Endothelial cell of umbilical vein (primary cell): ENCODE results near the gene C12orf57. TPM values are rescaled to one million over a fixed set of nuclear protein-coding genes. Genes with fewer than 3 reads are reported as not detected.

Experiments used
- BruUV-seq: library from RNA; stranded (reverse); fragments of 400-500 nt; replicated peaks from 2 replicates; lab custom pipeline; 2021; lab: Mats Ljungman, UMichigan
- CTCF ChIA-PET: fragments of 300-600, 350-600 bp; sonication (Branson Sonifier 250); formaldehyde crosslinking; loops from one replicate; lab custom pipeline; 2021; ENCODE audit warnings: antibody characterized with exemption, inconsistent platforms; lab: Charles Lee
- POLR2A ChIA-PET: fragments of 300-600, 350-600 bp; sonication (Branson Sonifier 250); formaldehyde crosslinking; loops from one replicate; lab custom pipeline; 2021; ENCODE audit warnings: antibody characterized with exemption, inconsistent platforms; lab: Charles Lee
- DNase-seq: peaks from one replicate; pipeline ENCODE4 v3.0.0-alpha.2; 2011; ENCODE audit warnings: low read depth, low spot score
- FAIRE-seq: peaks from 2 replicates; lab custom pipeline; 2011; peaks lifted over from hg19 to GRCh38; lab: Jason Lieb, UNC
- H2AFZ ChIP-seq: 2 replicates; pipeline ENCODE4 v1.6.0; 2012; ENCODE audit warnings: low read depth, low read length, control low read depth, inconsistent platforms
- H3K27ac ChIP-seq: 2 replicates; pipeline ENCODE4 v1.5.1; 2011; ENCODE audit warnings: low read depth, mild to moderate bottlenecking, control low read depth, low read length, moderate library complexity; ENCODE audit not compliant: insufficient read depth
- H3K27me3 ChIP-seq, 2 experiments: 2 replicates each; pipeline versions ENCODE4 v1.6.0 to v1.6.1; 2011; ENCODE audit warnings: low read length in 2 of 2, mixed read lengths in 1 of 2; ENCODE audit not compliant: control insufficient read depth in 2 of 2, insufficient read depth in 2 of 2
- H3K36me3 ChIP-seq, 2 experiments: 2 replicates in 1 of 2; 3 replicates in 1 of 2; pipeline ENCODE4 v1.5.1; 2011; ENCODE audit warnings: low read length in 2 of 2, mild to moderate bottlenecking in 1 of 2, moderate library complexity in 1 of 2; ENCODE audit not compliant: control insufficient read depth in 2 of 2, insufficient read depth in 2 of 2; ENCODE audit errors: extremely low read depth in 1 of 2
- H3K4me1 ChIP-seq: 3 replicates; pipeline ENCODE4 v1.5.1; 2011; ENCODE audit warnings: mild to moderate bottlenecking, low read length; ENCODE audit not compliant: control insufficient read depth, insufficient read depth; ENCODE audit errors: extremely low read depth
- H3K4me2 ChIP-seq: 2 replicates; pipeline ENCODE4 v1.6.1; 2011; ENCODE audit warnings: low read length, control low read depth, mixed read lengths; ENCODE audit not compliant: insufficient read depth
- H3K4me3 ChIP-seq, 3 experiments: fragments of 200-600 bp in 1 of 3; sonication (generic), shearing (Covaris generic) in 1 of 3; replicated peaks in 1 of 3; 2 replicates each; pipeline ENCODE4 v1.5.1; 2011 to 2016; ENCODE audit warnings: control low read depth in 3 of 3, low read length in 3 of 3, mild to moderate bottlenecking in 2 of 3, inconsistent platforms in 1 of 3, low read depth in 1 of 3, moderate library complexity in 1 of 3; ENCODE audit not compliant: insufficient read depth in 1 of 3
- H3K79me2 ChIP-seq: 2 replicates; pipeline ENCODE4 v1.6.0; 2012; ENCODE audit warnings: low read length, inconsistent platforms; ENCODE audit not compliant: control insufficient read depth, insufficient read depth
- H3K9ac ChIP-seq: replicated peaks from 2 replicates; pipeline ENCODE3; 2011; ENCODE audit warnings: low read length, control low read depth; ENCODE audit not compliant: insufficient read depth; ENCODE audit errors: extremely low read depth
- H3K9me1 ChIP-seq: replicated peaks from 3 replicates; pipeline ENCODE4 v1.6.0; 2011; ENCODE audit warnings: mild to moderate bottlenecking, low read length; ENCODE audit not compliant: control insufficient read depth, insufficient read depth; ENCODE audit errors: extremely low read depth
- H3K9me3 ChIP-seq: replicated peaks from 2 replicates; pipeline ENCODE4 v1.5.1; 2012; ENCODE audit warnings: low read length, inconsistent platforms; ENCODE audit not compliant: control insufficient read depth, insufficient read depth
- H4K20me1 ChIP-seq: replicated peaks from 2 replicates; pipeline ENCODE3; 2011; ENCODE audit warnings: mild to moderate bottlenecking, low read length; ENCODE audit not compliant: control insufficient read depth, insufficient read depth; ENCODE audit errors: extremely low read depth
- CTCF ChIP-seq, 2 donors: IDR thresholded peaks; 1 replicate in 1 of 2; 2 replicates in 1 of 2; pipeline ENCODE4 v1.5.1; 2011; ENCODE audit warnings: low read length in 2 of 2, mild to moderate bottlenecking in 2 of 2, moderate library complexity in 2 of 2, control low read depth in 1 of 2, inconsistent platforms in 1 of 2, low read depth in 1 of 2; ENCODE audit not compliant: insufficient read depth in 1 of 2; ENCODE audit errors: extremely low read depth in 1 of 2
- EZH2 ChIP-seq: IDR thresholded peaks from 2 replicates; pipeline ENCODE4 v1.6.1; 2012; ENCODE audit warnings: borderline replicate concordance, low read depth, mild to moderate bottlenecking, moderate library complexity, low read length, inconsistent platforms; ENCODE audit not compliant: severe bottlenecking
- FOS ChIP-seq: IDR thresholded peaks from 2 replicates; pipeline ENCODE4 v1.6.1; 2011; ENCODE audit warnings: mild to moderate bottlenecking, low read length, moderate library complexity, borderline replicate concordance; ENCODE audit not compliant: insufficient read depth
- GATA2 ChIP-seq: IDR thresholded peaks from 2 replicates; pipeline ENCODE4 v1.7.0; 2011; ENCODE audit warnings: low read depth, mild to moderate bottlenecking, moderate library complexity, mixed read lengths, low read length; ENCODE audit not compliant: insufficient read length, insufficient read depth
- JUN ChIP-seq: IDR thresholded peaks from 2 replicates; pipeline ENCODE4 v1.6.1; 2011; ENCODE audit warnings: borderline replicate concordance, low read depth; ENCODE audit not compliant: insufficient read length, insufficient read depth
- MAX ChIP-seq: IDR thresholded peaks from 2 replicates; pipeline ENCODE4 v1.6.1; 2011; ENCODE audit not compliant: insufficient read depth, insufficient read length
- MYC ChIP-seq: IDR thresholded peaks from one replicate; pipeline ENCODE4 v1.6.1; 2011; ENCODE audit warnings: mild to moderate bottlenecking, low read depth, low read length
- POLR2A ChIP-seq: IDR thresholded peaks from 2 replicates; pipeline ENCODE4 v1.6.1; 2012; ENCODE audit warnings: low read depth, mild to moderate bottlenecking, control low read depth, low read length
- POLR2AphosphoS5 ChIP-seq: IDR thresholded peaks from 2 replicates; pipeline ENCODE4 v1.6.1; 2012; ENCODE audit warnings: low read depth, mild to moderate bottlenecking, control low read depth, low read length, moderate library complexity; ENCODE audit not compliant: insufficient read depth
- dilution Hi-C: fragments of 300-500 bp; cut with MboI; formaldehyde crosslinking; loops from one replicate; pipeline ENCODE4 v1.15.0; 2019; ENCODE audit warnings: low sequenced_read_pairs; ENCODE audit not compliant: extremely low pct_ligation_motif_present
- intact Hi-C: fragments of 100-400 bp; cut with micrococcal nuclease; formaldehyde crosslinking; loops from one replicate; pipeline ENCODE4 v1.10.0; 2022
- polyA plus RNA-seq, 4 experiments: library from polyadenylated mRNA; depleted of rRNA in 3 of 4; stranded (reverse) in 3 of 4; unstranded in 1 of 4; fragments of >200 nt; gene quantifications; 2 replicates each; pipeline versions ENCODE4 v1.2.1 to v1.2.3, GENCODE V29; 2011 to 2012; ENCODE audit warnings: missing spikeins in 1 of 4
- total RNA-seq: library from RNA; stranded (reverse); gene quantifications from 2 replicates; pipeline ENCODE4 v1.2.3, GENCODE V29; 2021

Gene C12orf57
- total and polyA plus RNA-seq, 2 donors (not counting 3 experiments of a cell fraction or from before 2014, with no cell fraction given) = 167 to 729 TPM

GRCh38 chr12:6894321-6894720 is 49.5 kb upstream of the C12orf57 start:
- ChIA-PET CTCF (interaction anchor here (0.8 kb wide), 1 partner anchor 25 kb away, joined by 3 read pairs; no protein-coding TSS in a partner anchor), POLR2A (no interaction called here)
- Histone ChIP-seq H2AFZ (no peak overlapping the region), H3K36me3 (no peaks in the 10 kb centered on the region), H3K27me3 (no peaks in the 10 kb centered on the region), H3K9ac (no peak overlapping the region), H4K20me1 (no peaks in the 10 kb centered on the region), H3K27ac (no peak overlapping the region), H3K4me3 (no peak overlapping the region), H3K9me1 (no peaks in the 10 kb centered on the region), H3K4me1 (peaks cover 10% of the 10 kb centered on the region), H3K9me3 (no peaks in the 10 kb centered on the region), H3K79me2 (no peaks in the 10 kb centered on the region), H3K4me2 (no peak overlapping the region)
- TF ChIP-seq POLR2AphosphoS5 = no peak
- TF ChIP-seq EZH2 = no peak
- no peak for TF ChIP-seq JUN
- TF ChIP-seq POLR2A = no peak
- no peak for TF ChIP-seq MAX
- TF ChIP-seq FOS = no peak
- no peak for TF ChIP-seq GATA2
- TF ChIP-seq CTCF (IDR thresholded peaks at IDR 0.05; ENCODE audit: extremely low read depth in 1 of 2, insufficient read depth in 1 of 2, low read depth in 1 of 2, low read length in 2 of 2) = no peak
- TF ChIP-seq MYC = no peak
- BruUV-seq = no TSS peak
- intact Hi-C loops = no loop called here
- dilution Hi-C loops = no loop called here
- no peak for FAIRE-seq
- no peak for DNase-seq
